Loucy (cell line): ENCODE measurements around the gene TENM3.
"Not testable (repeated sequence)": the region's sequence is repeated elsewhere in the genome, so short reads cannot be mapped to it uniquely, and the experiment has no call there.

Experiments used
- CTCF ChIP-seq: fragments of 200-600 bp; sonication (generic); conservative IDR thresholded peaks from 2 replicates; pipeline ENCODE4 v1.5.1; 2014; ENCODE audit warnings: mild to moderate bottlenecking, antibody characterized with exemption, low read length
- EZH2phosphoT487 ChIP-seq: fragments of 200-600 bp; IDR thresholded peaks from 2 replicates; pipeline ENCODE4 v1.6.1; 2018; ENCODE audit warnings: antibody characterized with exemption, mild to moderate bottlenecking, moderate library complexity, borderline replicate concordance

- not testable (repeated sequence) for TF ChIP-seq CTCF, EZH2phosphoT487
Measured at GRCh38 chr4:182237010-182237409, 6.2 kb upstream of the TENM3 start.
